ENCODE measurements around the gene PRR12. TPM values are rescaled to one million over a fixed set of nuclear protein-coding genes. Genes with fewer than 3 reads are reported as not detected.
A peak's percentile ranks its signal among the peaks of the same experiment; 100 is the strongest.

Gene PRR12
- total and polyA plus RNA-seq, 9 donors: 2.8 to 44.1 (median 30.1) TPM

DNA sequence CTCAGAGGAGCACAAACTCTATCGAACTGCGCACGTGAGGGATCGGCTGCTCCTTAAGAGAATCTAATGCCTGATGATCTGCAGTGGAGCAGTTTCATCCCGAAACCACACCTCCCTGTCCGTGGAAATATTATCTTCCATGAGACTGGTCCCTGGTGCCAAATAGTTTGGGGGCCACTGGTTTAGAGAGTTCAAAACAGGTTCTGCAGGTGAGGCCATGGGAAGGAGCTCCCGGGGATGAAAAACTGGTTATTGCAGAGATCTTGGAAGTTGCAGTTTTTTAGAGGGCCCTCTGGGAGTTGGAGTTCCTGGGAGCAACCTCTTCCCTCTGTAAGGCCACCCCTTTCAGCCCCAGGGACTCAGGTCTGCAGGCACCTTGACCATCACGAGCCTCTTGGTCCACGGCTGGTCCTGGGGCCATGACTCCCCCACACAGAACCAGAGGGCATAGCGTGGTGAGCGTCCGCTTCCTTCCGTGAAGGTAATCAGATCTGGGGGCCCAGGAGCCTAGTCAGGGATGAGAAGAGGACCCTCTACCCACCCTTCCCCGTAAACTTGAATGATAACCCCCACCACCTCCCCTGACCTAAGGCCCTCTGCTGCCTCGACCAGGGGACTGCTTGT lies 69.5 kb downstream of the PRR12 start:
- intact Hi-C loops (cut with DNase I): no loop called here
- H3K9me3 ChIP-seq: no peaks in the 10 kb centered on the region
- WGBS, 3 donors: 78 to 84% (median 81%) methylated on average over 14 to 15 of the region's 15 CpGs
- no peaks in the 10 kb centered on the region for H3K36me3 ChIP-seq
- H3K4me3 ChIP-seq: no peak overlapping the region
- no peaks in the 10 kb centered on the region for H3K4me1 ChIP-seq (ENCODE audit: insufficient read depth)
- TF ChIP-seq POLR2A (IDR thresholded peaks at IDR 0.05) (no peak), EP300 (IDR thresholded peaks at IDR 0.05) (no peak), CTCF (IDR thresholded peaks at IDR 0.05) (no peak)
- H3K27ac ChIP-seq: no peak overlapping the region
- no peaks in the 10 kb centered on the region for H3K27me3 ChIP-seq
- DNase-seq: no peak

DNA sequence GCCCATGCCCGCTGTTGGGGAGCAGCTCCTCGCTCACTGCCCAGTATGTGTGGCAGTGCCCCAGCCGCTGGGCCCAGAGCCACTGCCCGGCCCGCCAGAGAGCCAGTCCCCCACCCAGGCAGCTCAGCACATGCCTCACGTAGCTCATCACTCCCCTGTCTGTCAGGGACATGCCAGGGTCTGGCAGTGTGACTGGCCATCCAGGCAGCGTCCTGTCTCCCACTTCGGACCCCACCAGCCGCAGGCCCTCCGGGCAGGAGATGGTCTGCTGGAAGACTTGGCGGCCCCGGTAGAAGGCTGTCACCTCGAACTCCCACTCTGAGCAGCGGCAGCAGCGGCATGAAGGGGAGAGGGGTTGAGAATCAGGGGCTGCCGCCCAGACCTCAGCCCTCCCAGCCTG lies 71.0 kb downstream of the PRR12 start:
- Histone ChIP-seq H3K36me3 (no peaks in the 10 kb centered on the region), H3K4me1 (ENCODE audit: insufficient read depth) (peaks cover 4% of the 10 kb centered on the region), H3K4me3 (no peak overlapping the region), H3K27me3 (no peaks in the 10 kb centered on the region), H3K27ac (no peak overlapping the region), H3K9me3 (no peaks in the 10 kb centered on the region)
- DNase-seq: peak in 1 of 5 donors; percentile 35
- intact Hi-C loops (cut with DNase I): no loop called here
- TF ChIP-seq POLR2A (IDR thresholded peaks at IDR 0.05): no peak
- no peak for TF ChIP-seq EP300 (IDR thresholded peaks at IDR 0.05)
- no peak for TF ChIP-seq CTCF (IDR thresholded peaks at IDR 0.05)
- 85 to 88% (median 88%) methylated on average over 12 to 16 of the region's 16 CpGs for WGBS, 3 donors

DNA sequence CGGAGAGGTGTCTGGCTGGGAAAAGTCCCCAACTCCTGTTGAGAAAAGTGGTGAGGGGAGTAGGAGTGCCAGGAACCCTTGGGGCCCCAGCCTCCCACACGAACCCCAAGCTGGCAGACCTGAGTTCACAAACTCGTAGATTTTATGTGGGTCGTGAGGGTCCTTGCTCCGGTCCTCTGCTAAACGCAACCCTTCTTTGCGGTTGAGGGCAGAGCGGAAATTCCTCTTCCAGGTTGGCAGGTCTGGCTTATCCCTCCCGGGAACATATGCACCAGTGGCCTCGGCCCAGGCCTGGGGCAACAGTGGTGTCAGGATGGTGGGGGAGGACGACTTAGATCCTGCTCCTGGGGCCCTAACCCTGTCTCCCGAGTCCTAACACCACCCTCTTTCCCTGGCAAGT lies 72.2 kb downstream of the PRR12 start:
- no peak for DNase-seq
- Histone ChIP-seq H3K4me1 (ENCODE audit: insufficient read depth) (peaks cover 4% of the 10 kb centered on the region), H3K27ac (no peak overlapping the region), H3K9me3 (no peaks in the 10 kb centered on the region), H3K4me3 (no peak overlapping the region), H3K27me3 (no peaks in the 10 kb centered on the region), H3K36me3 (no peaks in the 10 kb centered on the region)
- intact Hi-C loops (cut with DNase I): no loop called here
- TF ChIP-seq EP300 (IDR thresholded peaks at IDR 0.05) (no peak), POLR2A (IDR thresholded peaks at IDR 0.05) (no peak), CTCF (IDR thresholded peaks at IDR 0.05) (no peak)
- WGBS, 3 donors: 69 to 81% (median 76%) methylated on average over 12 of the region's 12 CpGs

GRCh38 chr19:49664171-49665035 lies 73.4 kb downstream of the PRR12 start:
- intact Hi-C loops (cut with DNase I): loop anchor here in 1 of 4 donors (2.0 kb wide), 1 partner anchor 22 kb away; the partner anchor contains the start of gene SCAF1
- 0 to 1% (median 0%) methylated on average over 41 to 53 of the region's 53 CpGs for WGBS, 3 donors
- Histone ChIP-seq H3K4me3 (peak overlapping the region; percentile 78), H3K27ac (peak overlapping the region in 1 of 2 donors; percentile 69), H3K9me3 (no peaks in the 10 kb centered on the region), H3K4me1 (ENCODE audit: insufficient read depth) (peaks cover 4% of the 10 kb centered on the region), H3K36me3 (no peaks in the 10 kb centered on the region), H3K27me3 (no peaks in the 10 kb centered on the region)
- TF ChIP-seq POLR2A (IDR thresholded peaks at IDR 0.05) (peak; percentile 46), EP300 (IDR thresholded peaks at IDR 0.05) (no peak), CTCF (IDR thresholded peaks at IDR 0.05) (peak in 2 of 3 donors; percentile 43 to 66)
- DNase-seq: peak; percentile 90 to 93 (median 91)
